Gastroesophageal sphincter (tissue), 4 donors: ENCODE results near the gene FOXO6. TPM values are rescaled to one million over a fixed set of nuclear protein-coding genes. Genes with fewer than 3 reads are reported as not detected.
A peak's percentile ranks its signal among the peaks of the same experiment; 100 is the strongest.

Source experiments
- ATAC-seq: fragments of 150-250 bp; one replicate; pipeline ENCODE4 v1.9.1; 2016; ENCODE audit warnings: mild to moderate bottlenecking, moderate library complexity
- H3K27ac ChIP-seq, 4 donors: fragments of 200-600 bp; sonication (generic) in 3 of 4; 1 replicate in 3 of 4; 2 replicates in 1 of 4; pipeline ENCODE4 v1.5.1; 2016 to 2019
- H3K27me3 ChIP-seq: fragments of 200-600 bp; sonication (generic); one replicate; pipeline ENCODE4 v1.5.1; 2019
- H3K36me3 ChIP-seq, 2 donors: fragments of 200-600 bp; sonication (generic); one replicate each; pipeline ENCODE4 v1.5.1; 2019; ENCODE audit warnings: control low read depth in 1 of 2
- H3K4me1 ChIP-seq, 3 donors: fragments of 200-600 bp; sonication (generic); 1 replicate in 2 of 3; 2 replicates in 1 of 3; pipeline ENCODE4 v1.5.1; 2016 to 2019; ENCODE audit warnings: control low read depth in 2 of 3
- H3K4me3 ChIP-seq, 2 donors: fragments of 200-600 bp; sonication (generic); one replicate each; pipeline ENCODE4 v1.5.1; 2019; ENCODE audit warnings: mild to moderate bottlenecking in 1 of 2, moderate library complexity in 1 of 2
- H3K9me3 ChIP-seq, 3 donors: fragments of 200-600 bp; sonication (generic); one replicate each; pipeline ENCODE4 v1.5.1; 2017 to 2019; ENCODE audit warnings: control low read depth in 2 of 3
- EP300 ChIP-seq: sonication (generic); formaldehyde crosslinking; IDR thresholded peaks from one replicate; pipeline ENCODE4 v1.6.1; 2017; ENCODE audit warnings: antibody characterized with exemption, mild to moderate bottlenecking
- POLR2A ChIP-seq, 2 donors: fragments of 450-650 bp; IDR thresholded peaks; one replicate each; pipeline ENCODE4 v1.6.1; 2017; ENCODE audit warnings: antibody characterized with exemption in 2 of 2, mild to moderate bottlenecking in 2 of 2, moderate library complexity in 1 of 2
- POLR2AphosphoS5 ChIP-seq: sonication (generic); formaldehyde crosslinking; IDR thresholded peaks from one replicate; pipeline ENCODE4 v1.6.1; 2017; ENCODE audit warnings: antibody characterized with exemption
- WGBS, 2 donors: methylation state at CpG; one replicate each; pipeline ENCODE4 v1.1.5; 2018; ENCODE audit warnings: low coverage in 1 of 2; 5-methylcytosine and 5-hydroxymethylcytosine counted together
- total RNA-seq, 4 donors: library from RNA; depleted of rRNA; stranded (reverse); fragments of >200 nt; gene quantifications; one replicate each; pipeline ENCODE4 v1.1.0, GENCODE V29; 2016
- TF ChIP-seq, protein P1 (sequence below), 4 experiments: fragments of 200-600 bp in 2 of 4; fragments of 450-650 bp in 2 of 4; sonication (generic) in 1 of 4; IDR thresholded peaks; one replicate each; pipeline ENCODE4 v1.5.1; 2017 to 2019; ENCODE audit warnings: antibody characterized with exemption in 4 of 4, mild to moderate bottlenecking in 2 of 4, moderate library complexity in 2 of 4

The FOXO6 gene
- total RNA-seq, 4 donors from 2014 or later, result 0.27 to 2.2 (median 1.9) TPM

GRCh38 chr1:41315146-41315822 is 46.0 kb upstream of the FOXO6 start:
- Histone ChIP-seq H3K4me1 (peaks cover 7 to 52% (median 12%) of the 10 kb centered on the region in 3 donors), H3K36me3 (no peaks in the 10 kb centered on the region), H3K4me3 (no peak overlapping the region), H3K27ac (peak overlapping the region in 2 of 4 donors; percentile 70 to 74), H3K9me3 (no peaks in the 10 kb centered on the region), H3K27me3 (no peaks in the 10 kb centered on the region)
- WGBS, 2 donors, result 57 to 63% methylated on average over 12 to 15 of the region's 15 CpGs
- no peak for TF ChIP-seq POLR2A (IDR thresholded peaks at IDR 0.05)
- no peak for TF ChIP-seq POLR2AphosphoS5
- TF ChIP-seq, protein P1, sequence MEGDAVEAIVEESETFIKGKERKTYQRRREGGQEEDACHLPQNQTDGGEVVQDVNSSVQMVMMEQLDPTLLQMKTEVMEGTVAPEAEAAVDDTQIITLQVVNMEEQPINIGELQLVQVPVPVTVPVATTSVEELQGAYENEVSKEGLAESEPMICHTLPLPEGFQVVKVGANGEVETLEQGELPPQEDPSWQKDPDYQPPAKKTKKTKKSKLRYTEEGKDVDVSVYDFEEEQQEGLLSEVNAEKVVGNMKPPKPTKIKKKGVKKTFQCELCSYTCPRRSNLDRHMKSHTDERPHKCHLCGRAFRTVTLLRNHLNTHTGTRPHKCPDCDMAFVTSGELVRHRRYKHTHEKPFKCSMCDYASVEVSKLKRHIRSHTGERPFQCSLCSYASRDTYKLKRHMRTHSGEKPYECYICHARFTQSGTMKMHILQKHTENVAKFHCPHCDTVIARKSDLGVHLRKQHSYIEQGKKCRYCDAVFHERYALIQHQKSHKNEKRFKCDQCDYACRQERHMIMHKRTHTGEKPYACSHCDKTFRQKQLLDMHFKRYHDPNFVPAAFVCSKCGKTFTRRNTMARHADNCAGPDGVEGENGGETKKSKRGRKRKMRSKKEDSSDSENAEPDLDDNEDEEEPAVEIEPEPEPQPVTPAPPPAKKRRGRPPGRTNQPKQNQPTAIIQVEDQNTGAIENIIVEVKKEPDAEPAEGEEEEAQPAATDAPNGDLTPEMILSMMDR (IDR thresholded peaks at IDR 0.05), result no peak
- no peak for TF ChIP-seq EP300
- ATAC-seq, result no peak

GRCh38 chr1:41315871-41316270 is 45.4 kb upstream of the FOXO6 start:
- no peak overlapping the region for H3K4me3 ChIP-seq
- peaks cover 8 to 58% (median 12%) of the 10 kb centered on the region in 3 donors for H3K4me1 ChIP-seq
- no peaks in the 10 kb centered on the region for H3K9me3 ChIP-seq
- no peak overlapping the region for H3K27ac ChIP-seq
- no peaks in the 10 kb centered on the region for H3K36me3 ChIP-seq
- TF ChIP-seq EP300, result no peak
- TF ChIP-seq POLR2AphosphoS5, result no peak
- no peak for TF ChIP-seq POLR2A (IDR thresholded peaks at IDR 0.05)
- TF ChIP-seq, protein P1 (IDR thresholded peaks at IDR 0.05), result no peak
- H3K27me3 ChIP-seq, result no peaks in the 10 kb centered on the region
- ATAC-seq, result no peak
- 65 to 93% methylated on average over 2 to 3 of the region's 3 CpGs for WGBS, 2 donors

DNA sequence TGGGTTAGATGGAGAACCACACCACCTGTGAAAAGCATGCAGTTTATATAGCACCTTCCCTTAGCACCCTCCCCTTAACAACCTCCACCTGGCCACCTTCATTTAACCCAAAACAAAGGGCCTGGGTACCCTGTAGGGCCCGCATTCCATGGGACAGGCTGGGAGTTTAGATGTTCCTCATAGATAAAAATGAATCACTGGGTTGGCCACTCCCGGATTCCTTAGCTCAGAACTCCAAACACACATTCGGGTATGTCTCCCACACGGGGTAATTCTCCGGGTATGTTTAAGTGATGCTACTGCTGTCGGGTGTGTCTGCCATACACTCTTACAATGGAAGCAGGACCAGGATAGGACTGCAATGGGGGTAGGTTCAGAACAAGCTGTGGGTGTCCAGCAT is 43.9 kb upstream of the FOXO6 start:
- TF ChIP-seq POLR2A (IDR thresholded peaks at IDR 0.05), result no peak
- TF ChIP-seq, protein P1 (IDR thresholded peaks at IDR 0.05), result no peak
- no peak for TF ChIP-seq EP300
- no peak for TF ChIP-seq POLR2AphosphoS5
- Histone ChIP-seq H3K36me3 (no peaks in the 10 kb centered on the region), H3K4me3 (no peak overlapping the region), H3K4me1 (peaks cover 8 to 59% (median 12%) of the 10 kb centered on the region in 3 donors), H3K9me3 (no peaks in the 10 kb centered on the region), H3K27me3 (no peaks in the 10 kb centered on the region), H3K27ac (no peak overlapping the region)
- ATAC-seq, result no peak
- 88% methylated on average over 1 to 6 of the region's 6 CpGs for WGBS, 2 donors

DNA sequence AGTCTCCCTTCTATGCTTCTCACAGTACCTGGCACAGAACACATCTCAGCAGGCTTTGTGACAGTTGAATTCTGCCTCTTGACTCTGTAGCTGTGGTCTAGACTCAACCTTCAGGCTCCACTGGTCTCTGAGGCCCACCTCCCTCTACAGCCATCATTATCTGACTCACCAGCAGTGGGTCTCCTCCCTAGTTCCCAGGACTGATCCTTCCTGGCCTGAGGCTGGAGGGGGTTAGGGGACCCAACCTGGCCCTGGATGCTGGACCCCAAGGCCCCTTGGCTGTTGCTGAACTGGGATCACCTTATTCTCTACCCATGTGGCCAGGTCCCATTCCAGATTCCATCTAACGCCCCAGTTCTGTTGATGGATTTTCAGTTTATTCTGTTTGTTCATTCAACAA is 43.1 kb upstream of the FOXO6 start:
- no peaks in the 10 kb centered on the region for H3K9me3 ChIP-seq
- TF ChIP-seq, protein P1 (IDR thresholded peaks at IDR 0.05), result no peak
- TF ChIP-seq POLR2A (IDR thresholded peaks at IDR 0.05) (no peak), POLR2AphosphoS5 (no peak)
- ATAC-seq, result no peak
- H3K27me3 ChIP-seq, result no peaks in the 10 kb centered on the region
- 91 to 100% methylated on average over 1 of the region's 1 CpG for WGBS, 2 donors
- H3K4me3 ChIP-seq, result no peak overlapping the region
- H3K4me1 ChIP-seq, result peaks cover 8 to 55% (median 12%) of the 10 kb centered on the region in 3 donors
- no peaks in the 10 kb centered on the region for H3K36me3 ChIP-seq
- H3K27ac ChIP-seq, result no peak overlapping the region

- no peaks in the 10 kb centered on the region for H3K27me3 ChIP-seq
- H3K4me3 ChIP-seq, result no peak overlapping the region
- 87 to 90% methylated on average over 2 of the region's 2 CpGs for WGBS, 2 donors
- H3K4me1 ChIP-seq, result peaks cover 4 to 44% (median 8%) of the 10 kb centered on the region in 3 donors
- H3K27ac ChIP-seq, result peak overlapping the region in 2 of 4 donors; percentile 50 to 64
- ATAC-seq, result no peak
- TF ChIP-seq, protein P1 (IDR thresholded peaks at IDR 0.05), result no peak
- TF ChIP-seq POLR2A (IDR thresholded peaks at IDR 0.05) (no peak), EP300 (no peak), POLR2AphosphoS5 (no peak)
- H3K9me3 ChIP-seq, result no peaks in the 10 kb centered on the region
- H3K36me3 ChIP-seq, result no peaks in the 10 kb centered on the region
Measured at GRCh38 chr1:41319106-41319755, 42.0 kb upstream of the FOXO6 start.
